Neural progenitor cell (in vitro differentiated cells): ENCODE measurements around the gene SLC4A11. TPM values are rescaled to one million over a fixed set of nuclear protein-coding genes. Genes with fewer than 3 reads are reported as not detected.

Experiments used
- DNase-seq: peaks from one replicate; pipeline ENCODE4 v3.0.0-alpha.2; 2016; ENCODE audit warnings: low spot score
- H2AFZ ChIP-seq: fragments of 200-600 bp; sonication (generic); replicated peaks from 2 replicates; pipeline ENCODE4 v1.6.1; 2016; ENCODE audit warnings: antibody characterized with exemption
- H3F3A ChIP-seq: fragments of 200-600 bp; sonication (generic); 2 replicates; pipeline ENCODE4 v1.6.1; 2016; ENCODE audit warnings: antibody characterized with exemption, low read depth
- H3K27ac ChIP-seq: fragments of 200-600 bp; sonication (generic); 2 replicates; pipeline ENCODE4 v1.5.1; 2016; ENCODE audit warnings: mild to moderate bottlenecking
- H3K27me3 ChIP-seq: fragments of 200-600 bp; sonication (generic); 2 replicates; pipeline ENCODE4 v1.6.1; 2016; ENCODE audit warnings: mild to moderate bottlenecking, moderate library complexity
- H3K36me3 ChIP-seq: fragments of 200-600 bp; sonication (generic); 2 replicates; pipeline ENCODE4 v1.5.1; 2016
- H3K4me1 ChIP-seq: fragments of 200-600 bp; sonication (generic); 2 replicates; pipeline ENCODE4 v1.6.1; 2016; ENCODE audit warnings: mixed run types
- H3K4me2 ChIP-seq: fragments of 200-600 bp; sonication (generic); 2 replicates; pipeline ENCODE4 v1.6.1; 2016
- H3K4me3 ChIP-seq: fragments of 200-600 bp; sonication (generic); 2 replicates; pipeline ENCODE4 v1.5.1; 2016
- H3K79me2 ChIP-seq: fragments of 200-600 bp; sonication (generic); 2 replicates; pipeline ENCODE4 v1.6.1; 2016; ENCODE audit warnings: low read depth
- H3K9ac ChIP-seq: fragments of 200-600 bp; sonication (generic); 2 replicates; pipeline ENCODE4 v1.6.1; 2016
- H3K9me3 ChIP-seq: fragments of 200-600 bp; sonication (generic); 2 replicates; pipeline ENCODE4 v1.5.1; 2016; ENCODE audit warnings: low read depth
- H4K20me1 ChIP-seq: fragments of 200-600 bp; sonication (generic); 2 replicates; pipeline ENCODE4 v1.6.1; 2016; ENCODE audit warnings: low read depth
- H3K27ac Mint-ChIP-seq: 3 replicates; pipeline ENCODE4 v1.8.0; 2021; ENCODE audit warnings: mixed read lengths
- H3K27me3 Mint-ChIP-seq: 2 replicates; pipeline ENCODE4 v1.8.0; 2022; ENCODE audit warnings: low read depth, mild to moderate bottlenecking, inconsistent platforms, moderate library complexity, mixed read lengths; ENCODE audit not compliant: insufficient read depth
- H3K36me3 Mint-ChIP-seq: 3 replicates; pipeline ENCODE4 v1.8.0; 2021; ENCODE audit warnings: mixed read lengths
- H3K4me1 Mint-ChIP-seq: 3 replicates; pipeline ENCODE4 v1.8.0; 2021; ENCODE audit warnings: mixed read lengths
- H3K4me3 Mint-ChIP-seq: 3 replicates; pipeline ENCODE4 v1.8.0; 2021; ENCODE audit warnings: mild to moderate bottlenecking, moderate library complexity, mixed read lengths
- H3K9me3 Mint-ChIP-seq: 3 replicates; pipeline ENCODE4 v1.8.0; 2020; ENCODE audit warnings: mixed read lengths
- EZH2 ChIP-seq: fragments of 200-600 bp; sonication (generic); IDR thresholded peaks from 2 replicates; pipeline ENCODE4 v1.6.1; 2017; ENCODE audit warnings: antibody characterized with exemption, mild to moderate bottlenecking, moderate library complexity
- EZH2phosphoT487 ChIP-seq: fragments of 200-600 bp; sonication (generic); IDR thresholded peaks from 2 replicates; pipeline ENCODE4 v1.6.1; 2017; ENCODE audit warnings: antibody characterized with exemption
- total RNA-seq: library from RNA; depleted of rRNA; stranded (reverse); fragments of >200 nt; gene quantifications from 2 replicates; pipeline ENCODE4 v1.2.3, GENCODE V29; 2015; ENCODE audit warnings: low replicate concordance
- TF ChIP-seq, protein P1 (sequence below): fragments of 200-600 bp; sonication (generic); IDR thresholded peaks from 2 replicates; pipeline ENCODE4 v1.5.1; 2017; ENCODE audit warnings: antibody characterized with exemption, mild to moderate bottlenecking

Gene SLC4A11
- total RNA-seq, 1 donor from 2014 or later: 0.95 TPM

DNA sequence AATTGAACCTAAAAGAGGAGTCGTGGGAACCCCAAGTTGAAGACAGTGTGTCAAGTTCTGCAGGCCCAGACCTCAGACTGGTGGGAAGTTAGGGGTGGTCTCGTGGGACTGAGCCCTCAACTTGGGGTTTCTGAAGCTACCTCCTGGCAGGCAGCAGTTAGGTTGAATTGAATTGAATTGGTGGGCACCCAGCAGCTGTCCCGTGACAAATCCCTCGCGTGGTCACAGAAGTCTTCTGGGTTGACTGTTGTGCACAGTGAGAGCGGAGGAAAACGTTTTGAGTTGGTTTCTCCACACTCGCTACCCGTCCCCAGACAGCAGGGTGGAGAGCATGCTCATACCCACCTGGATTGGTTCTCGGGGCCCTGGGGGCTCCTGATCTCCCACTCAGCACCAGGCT, 12.9 kb downstream of the SLC4A11 start:
- Histone ChIP-seq H3K4me2 (no peak overlapping the region), H3K27me3 (no peaks in the 10 kb centered on the region), H3K4me1 (no peaks in the 10 kb centered on the region), H3K36me3 (no peaks in the 10 kb centered on the region), H4K20me1 (no peaks in the 10 kb centered on the region), H3K79me2 (no peaks in the 10 kb centered on the region), H3K4me3 (no peak overlapping the region), H3F3A (no peaks in the 10 kb centered on the region), H2AFZ (no peak overlapping the region), H3K27ac (no peak overlapping the region), H3K9me3 (no peaks in the 10 kb centered on the region), H3K9ac (no peak overlapping the region)
- H3K27me3 Mint-ChIP-seq: peaks cover 2% of the 10 kb centered on the region
- no peaks in the 10 kb centered on the region for H3K4me1 Mint-ChIP-seq
- H3K27ac Mint-ChIP-seq: no peak overlapping the region
- DNase-seq: no peak
- H3K4me3 Mint-ChIP-seq: no peak overlapping the region
- no peaks in the 10 kb centered on the region for H3K9me3 Mint-ChIP-seq
- TF ChIP-seq EZH2phosphoT487 (no peak), EZH2 (no peak)
- TF ChIP-seq, protein P1, sequence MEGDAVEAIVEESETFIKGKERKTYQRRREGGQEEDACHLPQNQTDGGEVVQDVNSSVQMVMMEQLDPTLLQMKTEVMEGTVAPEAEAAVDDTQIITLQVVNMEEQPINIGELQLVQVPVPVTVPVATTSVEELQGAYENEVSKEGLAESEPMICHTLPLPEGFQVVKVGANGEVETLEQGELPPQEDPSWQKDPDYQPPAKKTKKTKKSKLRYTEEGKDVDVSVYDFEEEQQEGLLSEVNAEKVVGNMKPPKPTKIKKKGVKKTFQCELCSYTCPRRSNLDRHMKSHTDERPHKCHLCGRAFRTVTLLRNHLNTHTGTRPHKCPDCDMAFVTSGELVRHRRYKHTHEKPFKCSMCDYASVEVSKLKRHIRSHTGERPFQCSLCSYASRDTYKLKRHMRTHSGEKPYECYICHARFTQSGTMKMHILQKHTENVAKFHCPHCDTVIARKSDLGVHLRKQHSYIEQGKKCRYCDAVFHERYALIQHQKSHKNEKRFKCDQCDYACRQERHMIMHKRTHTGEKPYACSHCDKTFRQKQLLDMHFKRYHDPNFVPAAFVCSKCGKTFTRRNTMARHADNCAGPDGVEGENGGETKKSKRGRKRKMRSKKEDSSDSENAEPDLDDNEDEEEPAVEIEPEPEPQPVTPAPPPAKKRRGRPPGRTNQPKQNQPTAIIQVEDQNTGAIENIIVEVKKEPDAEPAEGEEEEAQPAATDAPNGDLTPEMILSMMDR: no peak
- H3K36me3 Mint-ChIP-seq: peaks cover 4% of the 10 kb centered on the region

DNA sequence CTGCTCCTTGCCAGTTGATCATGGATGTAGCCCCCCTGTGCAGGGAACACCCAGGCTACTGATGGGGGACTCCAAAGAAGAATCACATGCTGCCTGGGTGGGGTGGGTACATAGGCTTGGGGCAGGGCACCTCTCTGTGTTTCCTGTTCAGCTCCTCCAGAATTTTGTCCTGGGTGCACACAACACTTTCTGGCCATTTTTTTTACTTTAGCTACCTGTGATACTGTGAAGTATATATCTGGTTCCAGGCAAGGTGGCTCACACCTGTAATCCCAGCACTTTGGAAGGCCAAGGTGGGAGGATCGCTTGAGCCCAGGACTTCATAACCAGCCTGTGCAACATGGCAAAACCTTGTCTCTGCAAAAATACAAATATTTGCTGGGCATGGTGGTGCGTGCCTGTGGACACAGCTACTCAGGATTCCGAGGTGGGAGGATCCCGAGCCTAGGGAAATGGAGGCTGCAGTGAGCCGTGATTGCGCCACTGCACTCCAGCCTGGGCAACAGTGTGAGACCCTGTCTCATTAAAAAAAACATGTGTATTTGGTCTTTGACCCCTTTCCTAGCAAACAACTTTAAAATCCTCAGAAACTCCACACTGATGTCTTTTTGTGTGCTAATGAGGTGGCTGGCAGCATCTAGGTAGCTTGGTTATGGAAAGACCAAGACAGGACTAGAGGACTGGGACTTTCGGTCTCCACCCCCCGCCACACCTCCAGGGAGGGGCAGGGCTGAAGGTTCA, 14.1 kb downstream of the SLC4A11 start:
- no peak overlapping the region for H3K4me3 ChIP-seq
- Mint-ChIP-seq H3K4me1 (no peaks in the 10 kb centered on the region), H3K9me3 (no peaks in the 10 kb centered on the region), H3K27ac (no peak overlapping the region), H3K36me3 (peaks cover 6% of the 10 kb centered on the region), H3K4me3 (no peak overlapping the region), H3K27me3 (peaks cover 4% of the 10 kb centered on the region)
- no peak overlapping the region for H3K9ac ChIP-seq
- H3K36me3 ChIP-seq: no peaks in the 10 kb centered on the region
- no peak for DNase-seq
- H3F3A ChIP-seq: no peaks in the 10 kb centered on the region
- H3K4me1 ChIP-seq: no peaks in the 10 kb centered on the region
- no peaks in the 10 kb centered on the region for H3K79me2 ChIP-seq
- H3K4me2 ChIP-seq: no peak overlapping the region
- no peaks in the 10 kb centered on the region for H3K9me3 ChIP-seq
- no peaks in the 10 kb centered on the region for H4K20me1 ChIP-seq
- no peaks in the 10 kb centered on the region for H3K27me3 ChIP-seq
- TF ChIP-seq EZH2: no peak
- TF ChIP-seq, protein P1: no peak
- no peak for TF ChIP-seq EZH2phosphoT487
- no peak overlapping the region for H3K27ac ChIP-seq
- H2AFZ ChIP-seq: no peak overlapping the region

GRCh38 chr20:3223994-3224680, 14.9 kb downstream of the SLC4A11 start:
- no peaks in the 10 kb centered on the region for H3K4me1 ChIP-seq
- H2AFZ ChIP-seq: no peak overlapping the region
- no peaks in the 10 kb centered on the region for H4K20me1 ChIP-seq
- H3F3A ChIP-seq: no peaks in the 10 kb centered on the region
- no peaks in the 10 kb centered on the region for H3K36me3 ChIP-seq
- no peaks in the 10 kb centered on the region for H3K9me3 ChIP-seq
- H3K4me3 ChIP-seq: no peak overlapping the region
- no peaks in the 10 kb centered on the region for H3K79me2 ChIP-seq
- no peak for DNase-seq
- H3K4me2 ChIP-seq: no peak overlapping the region
- peaks cover 6% of the 10 kb centered on the region for H3K36me3 Mint-ChIP-seq
- H3K27ac Mint-ChIP-seq: no peak overlapping the region
- no peak overlapping the region for H3K9ac ChIP-seq
- TF ChIP-seq EZH2phosphoT487: no peak
- TF ChIP-seq, protein P1: no peak
- no peak for TF ChIP-seq EZH2
- peaks cover 4% of the 10 kb centered on the region for H3K27me3 Mint-ChIP-seq
- no peaks in the 10 kb centered on the region for H3K27me3 ChIP-seq
- H3K9me3 Mint-ChIP-seq: no peaks in the 10 kb centered on the region
- H3K4me3 Mint-ChIP-seq: no peak overlapping the region
- no peak overlapping the region for H3K27ac ChIP-seq
- no peaks in the 10 kb centered on the region for H3K4me1 Mint-ChIP-seq
